Smooth muscle cell of the pulmonary artery (primary cell): Measurements from ENCODE around the gene NPAP1. TPM values are rescaled to one million over a fixed set of nuclear protein-coding genes. Genes with fewer than 3 reads are reported as not detected.

Experiments used
- total RNA-seq: library from RNA; depleted of rRNA; stranded (reverse); fragments of >200 nt; gene quantifications from 2 replicates; pipeline ENCODE4 v1.2.3, GENCODE V29; 2014

NPAP1 gene, protein sequence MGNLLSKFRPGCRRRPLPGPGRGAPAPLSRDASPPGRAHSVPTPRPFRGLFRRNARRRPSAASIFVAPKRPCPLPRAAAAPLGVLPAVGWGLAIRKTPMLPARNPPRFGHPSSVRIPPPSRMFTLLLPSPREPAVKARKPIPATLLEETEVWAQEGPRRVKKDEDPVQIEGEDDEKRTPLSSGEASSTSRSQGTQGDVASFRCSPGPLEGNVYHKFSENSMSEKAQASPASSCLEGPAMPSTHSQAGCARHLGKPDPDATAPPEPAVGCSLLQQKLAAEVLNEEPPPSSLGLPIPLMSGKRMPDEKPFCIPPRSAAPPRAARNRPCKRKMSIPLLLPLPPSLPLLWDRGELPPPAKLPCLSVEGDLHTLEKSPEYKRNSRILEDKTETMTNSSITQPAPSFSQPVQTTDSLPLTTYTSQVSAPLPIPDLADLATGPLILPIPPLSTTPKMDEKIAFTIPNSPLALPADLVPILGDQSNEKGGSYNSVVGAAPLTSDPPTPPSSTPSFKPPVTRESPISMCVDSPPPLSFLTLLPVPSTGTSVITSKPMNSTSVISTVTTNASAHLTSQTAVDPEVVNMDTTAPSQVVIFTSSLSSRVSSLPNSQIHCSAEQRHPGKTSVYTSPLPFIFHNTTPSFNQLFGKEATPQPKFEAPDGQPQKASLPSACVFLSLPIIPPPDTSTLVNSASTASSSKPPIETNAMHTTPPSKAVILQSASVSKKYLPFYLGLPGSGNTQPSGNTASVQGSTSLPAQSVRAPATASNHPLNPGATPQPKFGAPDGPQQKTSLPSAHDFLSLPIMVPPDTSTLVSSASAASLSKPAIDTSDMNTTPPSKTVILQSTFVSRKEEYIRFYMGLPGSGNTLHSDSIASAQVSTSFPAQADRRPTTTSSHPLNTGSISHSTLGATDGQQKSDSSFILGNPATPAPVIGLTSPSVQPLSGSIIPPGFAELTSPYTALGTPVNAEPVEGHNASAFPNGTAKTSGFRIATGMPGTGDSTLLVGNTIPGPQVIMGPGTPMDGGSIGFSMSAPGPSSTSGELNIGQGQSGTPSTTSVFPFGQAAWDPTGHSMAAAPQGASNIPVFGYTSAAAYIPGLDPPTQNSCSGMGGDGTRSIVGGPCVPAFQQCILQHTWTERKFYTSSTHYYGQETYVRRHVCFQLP
- not detected in 2 replicates for total RNA-seq

GRCh38 chr15:24675332-24676144 lies at the start of gene NPAP1:
NPAP1 (plus strand) TSS chr15:24675775; CDS start chr15:24675868, 93 bp downstream.

